NCI-H2081 treated with DMSO at 0.1 percent for 48 hours (cell line): Measurements from ENCODE around the gene SORL1.
"Not testable (repeated sequence)": the region's sequence is repeated elsewhere in the genome, so short reads cannot be mapped to it uniquely, and the experiment has no call there.

ENCODE experiments used
- DNase-seq: peaks from one replicate; lab custom pipeline; 2025; lab: John Stamatoyannopoulos, UW

SORL1 gene

DNA sequence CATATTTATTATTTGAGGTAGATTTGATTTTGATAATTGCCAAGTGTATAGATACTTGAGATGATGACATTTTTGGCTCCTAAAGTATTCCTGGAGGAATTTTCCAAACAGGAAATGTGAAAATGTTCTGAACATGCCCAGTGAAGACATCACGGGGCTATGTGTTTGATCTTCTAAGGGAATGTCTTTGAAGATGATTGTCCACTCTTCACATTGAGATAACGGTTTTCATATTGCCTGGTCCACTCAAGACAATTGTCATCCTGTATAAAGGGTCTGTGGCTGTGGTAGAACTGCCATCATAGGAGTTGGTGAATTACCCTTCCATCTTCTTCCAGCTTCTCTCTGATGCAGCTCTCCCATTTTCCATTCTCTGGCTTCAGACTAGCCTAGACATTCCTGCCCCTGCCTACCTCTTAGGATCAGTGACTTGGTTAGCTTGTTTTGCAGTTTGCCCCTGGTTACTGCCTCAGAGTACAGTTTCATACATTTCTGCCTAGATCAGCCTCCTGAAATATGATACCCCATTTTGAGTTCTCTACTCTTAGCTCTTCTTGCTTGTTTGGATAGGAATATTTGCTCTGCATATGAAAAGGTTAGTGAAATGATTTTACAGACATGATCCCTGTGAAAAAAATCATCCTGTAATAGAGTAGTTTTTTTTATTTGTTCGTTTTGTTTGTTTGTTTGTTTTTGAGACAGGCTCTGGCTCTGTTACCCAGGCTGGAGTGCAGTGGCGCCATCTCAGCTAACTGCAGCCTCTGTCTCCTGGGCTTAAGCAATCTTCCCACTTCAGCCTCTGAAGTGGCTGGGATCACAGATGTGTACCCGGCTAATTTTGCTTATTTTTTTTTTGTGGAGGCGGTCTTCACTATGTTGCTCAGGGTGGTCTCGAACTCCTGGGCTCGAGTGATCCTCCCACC, 112.0 kb downstream of the SORL1 start:
- DNase-seq: no peak

DNA sequence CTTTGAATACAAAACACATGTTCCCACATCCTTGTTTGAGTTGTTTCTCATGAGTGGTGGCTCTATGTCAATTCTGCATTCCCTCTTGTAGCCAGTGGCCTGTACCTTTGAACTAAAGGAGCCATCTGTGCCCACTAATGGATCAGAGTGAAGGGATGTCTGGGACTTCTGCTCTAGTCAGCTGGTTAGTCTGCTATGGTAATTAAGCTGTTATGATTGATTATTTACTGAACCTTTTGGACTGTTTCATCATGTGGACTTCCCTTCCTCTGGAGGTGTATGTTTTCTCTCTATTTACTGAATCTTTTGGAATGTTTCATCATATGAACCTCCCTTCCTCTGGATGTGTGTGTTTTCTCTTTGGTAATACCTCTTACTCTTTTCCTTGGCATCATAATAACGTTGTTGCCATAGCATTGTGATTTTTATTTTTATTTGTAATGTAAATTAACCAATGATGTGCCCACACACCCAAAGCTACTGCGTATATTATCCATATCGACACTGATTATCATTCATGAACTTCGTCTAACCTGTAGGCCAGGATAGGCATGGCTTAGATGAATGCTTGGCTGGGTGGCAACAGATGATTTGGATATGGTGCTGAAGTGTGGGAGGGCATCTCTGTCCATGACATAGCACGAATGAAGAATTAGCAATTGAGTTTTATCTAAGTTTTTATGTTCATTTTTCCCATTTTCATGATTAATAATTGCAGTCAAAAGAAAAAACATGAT, 113.0 kb downstream of the SORL1 start:
- DNase-seq: no peak

DNA sequence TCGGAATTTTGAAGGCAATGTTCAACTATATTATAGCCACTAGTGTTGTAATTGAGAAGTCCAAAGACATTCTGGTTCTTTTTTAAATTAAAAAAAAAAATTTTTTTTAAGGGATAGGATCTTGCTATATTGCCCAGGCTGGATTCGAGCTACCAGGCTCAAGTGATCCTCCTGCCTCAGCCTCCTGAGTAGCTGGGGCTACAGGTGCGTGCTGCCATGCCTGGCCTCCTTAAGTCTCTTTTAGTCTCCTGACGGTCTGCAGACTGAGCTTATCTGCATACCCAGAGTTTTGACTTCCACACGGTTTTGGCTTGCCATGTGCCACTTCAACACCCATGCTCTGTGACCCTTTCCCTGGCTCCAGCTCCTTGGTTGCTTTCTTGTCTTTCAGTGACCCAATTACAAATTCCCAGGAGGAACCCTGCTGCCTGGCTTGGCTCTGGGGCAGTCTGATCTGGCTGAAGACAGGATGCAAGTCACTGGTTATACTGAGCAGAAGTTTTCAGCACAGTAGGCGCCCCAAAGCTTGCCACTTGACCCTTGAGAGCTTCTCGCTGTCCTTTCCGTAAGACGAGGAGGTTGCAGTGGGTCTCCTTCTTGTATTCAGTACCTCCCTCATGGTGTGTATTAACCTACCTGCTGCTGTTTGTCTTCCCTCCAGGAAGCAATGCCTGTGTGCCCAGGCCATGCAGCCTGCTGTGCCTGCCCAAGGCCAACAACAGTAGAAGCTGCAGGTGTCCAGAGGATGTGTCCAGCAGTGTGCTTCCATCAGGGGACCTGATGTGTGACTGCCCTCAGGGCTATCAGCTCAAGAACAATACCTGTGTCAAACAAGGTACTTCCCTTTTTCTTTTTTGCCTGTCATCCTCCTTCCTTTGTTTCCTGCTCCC, 114.4 kb downstream of the SORL1 start:
- no peak for DNase-seq

DNA sequence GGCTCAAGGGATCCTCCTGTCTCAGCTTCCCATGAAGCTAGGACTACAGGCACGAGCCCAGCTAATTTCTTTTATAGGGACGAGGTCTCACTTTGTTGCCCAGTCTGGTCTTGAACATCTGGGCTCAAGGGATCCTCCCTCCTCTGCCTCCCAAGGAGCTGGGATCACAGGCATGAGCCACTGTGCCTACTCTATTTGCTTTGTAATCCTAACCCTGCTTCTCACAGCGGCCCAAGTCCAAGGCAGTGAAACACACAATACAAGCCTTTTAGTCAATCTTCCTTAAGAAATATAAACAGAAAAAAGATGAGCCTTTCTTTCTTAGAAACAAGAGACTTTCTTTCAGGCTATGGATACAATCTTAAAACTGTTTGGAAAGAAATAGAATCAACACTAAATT, 115.9 kb downstream of the SORL1 start:
- no peak for DNase-seq

DNA sequence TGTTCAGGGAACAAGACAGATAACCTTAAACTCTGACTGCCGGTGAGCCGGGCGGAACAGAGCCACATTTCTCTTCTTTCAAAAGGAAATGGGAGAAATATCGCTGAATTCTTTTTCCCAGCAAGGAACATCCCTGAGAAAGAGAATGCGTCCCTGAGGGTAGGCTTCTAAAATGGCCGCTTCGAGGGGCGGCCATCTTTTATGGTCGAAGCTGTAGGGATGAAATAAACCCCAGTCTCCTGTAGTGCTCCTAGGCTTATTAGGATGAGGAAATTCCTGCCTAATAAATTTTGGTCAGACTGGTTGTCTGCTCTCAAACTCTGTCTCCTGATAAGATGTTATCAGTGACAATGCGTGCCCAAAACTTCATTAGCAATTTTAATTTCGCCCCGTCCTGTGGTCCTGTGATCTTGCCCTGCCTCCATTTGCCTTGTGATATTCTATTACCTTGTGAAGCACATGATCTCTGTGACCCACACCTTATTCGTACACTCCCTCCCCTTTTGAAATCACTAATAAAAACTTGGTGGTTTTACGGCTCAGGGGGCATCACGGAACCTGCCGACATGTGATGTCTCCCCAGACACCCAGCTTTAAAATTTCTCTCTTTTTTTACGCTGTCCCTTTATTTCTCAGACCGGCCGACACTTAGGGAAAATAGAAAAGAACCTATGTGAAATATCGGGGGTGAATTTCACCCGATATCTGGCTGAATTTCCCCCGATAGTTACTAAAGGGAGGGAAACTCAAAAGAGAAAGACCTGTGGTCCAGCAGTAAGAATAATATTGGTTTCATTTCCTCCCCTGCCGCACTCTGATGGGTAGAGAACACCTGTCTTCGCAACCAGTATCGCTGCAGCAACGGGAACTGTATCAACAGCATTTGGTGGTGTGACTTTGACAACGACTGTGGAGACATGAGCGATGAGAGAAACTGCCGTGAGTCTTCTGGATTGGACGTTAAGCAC, 117.5 kb downstream of the SORL1 start:
- not testable (repeated sequence) for DNase-seq

DNA sequence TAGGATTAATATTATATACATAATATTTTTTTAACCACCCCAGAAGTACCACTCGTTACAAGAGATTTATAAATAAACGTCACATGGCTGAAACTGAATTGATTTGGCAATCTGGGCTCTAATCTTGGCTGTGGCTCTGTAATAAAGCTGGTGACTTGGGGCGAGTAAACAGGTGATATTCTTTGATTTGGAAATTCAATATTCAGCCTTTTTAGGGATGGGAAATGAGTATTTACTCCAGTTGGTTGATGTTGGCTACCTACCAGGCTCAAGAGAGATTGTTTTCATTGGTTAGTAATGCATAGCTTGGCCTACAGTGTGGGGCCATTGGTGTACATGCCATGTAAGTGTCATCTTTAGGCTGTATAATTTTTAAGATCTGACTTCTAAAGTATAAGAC, 118.3 kb downstream of the SORL1 start:
- no peak for DNase-seq

DNA sequence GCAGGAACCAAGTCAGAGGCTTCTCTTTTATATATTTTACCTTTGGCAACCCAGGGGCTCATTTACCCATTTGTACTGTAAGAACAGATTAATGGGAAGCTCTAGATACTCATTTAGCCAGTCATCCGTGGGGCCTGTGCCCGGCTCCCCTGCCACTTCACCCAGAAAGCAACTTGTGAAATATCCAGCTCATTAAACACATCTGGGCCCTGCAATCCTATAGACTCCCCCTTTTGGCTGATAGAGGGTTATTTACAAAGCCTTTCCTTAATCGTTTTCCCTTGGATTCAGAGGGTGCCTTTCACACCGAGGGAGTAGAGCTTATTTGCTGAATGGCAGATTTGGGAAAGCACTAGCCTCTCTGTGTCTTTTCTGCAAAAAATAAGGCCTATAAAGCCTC, 119.4 kb downstream of the SORL1 start:
- no peak for DNase-seq

DNA sequence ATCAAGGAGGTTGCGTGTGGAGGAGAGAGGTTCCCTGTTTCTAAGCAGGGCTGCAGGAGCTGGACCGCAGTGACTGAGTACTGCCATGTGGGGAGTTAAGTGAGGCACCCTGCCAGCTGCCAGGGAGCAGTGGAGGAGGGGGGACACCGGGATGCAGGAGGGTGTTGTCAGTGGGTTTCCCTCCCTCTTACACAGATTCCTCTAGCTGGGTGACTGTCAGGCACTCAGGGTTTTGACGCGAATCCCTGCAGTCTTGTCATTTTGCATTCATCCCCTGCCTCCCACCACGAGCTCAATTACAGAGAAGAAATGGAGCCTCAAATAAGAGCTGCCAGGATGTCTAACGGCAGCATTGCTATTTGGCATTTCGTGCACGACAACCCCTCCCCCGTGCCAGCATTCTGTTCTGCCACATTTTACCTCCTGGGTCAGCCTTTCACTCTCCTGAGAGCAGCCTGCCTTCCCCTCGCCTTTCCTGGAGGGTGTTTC, 120.5 kb downstream of the SORL1 start:
- no peak for DNase-seq

DNA sequence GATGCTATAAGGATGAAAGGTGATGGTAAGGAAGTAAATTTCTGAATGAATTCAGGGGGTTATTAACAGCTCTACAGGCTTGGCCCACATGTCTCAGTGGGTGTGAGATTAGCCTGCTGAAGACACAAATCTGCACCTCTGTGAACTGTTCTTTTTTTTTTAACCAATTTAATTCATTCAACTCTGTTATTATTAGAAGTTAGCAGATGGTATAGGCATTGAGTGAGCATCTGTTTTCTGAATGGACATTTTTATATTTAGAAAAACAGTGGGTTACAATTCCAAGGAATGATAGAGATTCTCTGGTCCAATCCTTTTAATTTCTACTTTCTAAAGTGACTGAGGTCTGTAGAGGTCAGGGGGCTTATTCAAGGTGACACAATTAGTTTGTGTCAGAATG, 122.7 kb downstream of the SORL1 start:
- no peak for DNase-seq

DNA sequence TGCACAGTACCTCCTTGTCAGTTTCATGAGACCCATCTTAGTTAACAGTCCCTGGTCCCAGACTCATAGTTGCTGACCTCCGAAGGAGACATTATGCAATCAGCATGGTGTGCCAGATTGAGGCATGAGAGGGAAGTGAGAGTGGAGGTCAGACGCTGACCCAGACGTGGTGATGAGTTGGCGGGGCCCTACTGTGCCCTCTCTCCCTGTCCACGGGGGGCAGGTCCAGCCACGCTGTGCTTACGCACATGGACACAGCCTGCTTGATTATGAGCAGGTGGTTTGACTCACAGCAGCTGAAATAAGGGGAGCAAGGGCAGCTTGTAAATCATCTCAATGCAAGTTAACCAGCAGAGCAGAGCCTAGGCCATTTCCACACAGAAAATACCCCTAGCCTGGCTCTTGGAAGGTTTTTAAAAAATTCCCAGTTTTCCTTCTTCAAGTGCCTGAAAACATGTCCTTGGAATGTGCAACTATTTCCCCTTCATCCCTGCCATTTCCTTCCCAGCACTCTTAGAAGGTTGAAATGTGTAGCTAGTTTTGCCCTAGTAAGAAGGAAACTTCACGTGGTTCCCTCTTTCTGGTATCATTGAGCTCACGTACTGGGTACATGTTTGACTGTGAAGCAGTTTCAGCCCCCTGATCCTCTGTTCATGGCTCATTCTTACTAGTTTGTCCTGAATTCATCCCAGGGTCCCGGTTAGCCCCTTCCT, 123.3 kb downstream of the SORL1 start:
- no peak for DNase-seq

DNA sequence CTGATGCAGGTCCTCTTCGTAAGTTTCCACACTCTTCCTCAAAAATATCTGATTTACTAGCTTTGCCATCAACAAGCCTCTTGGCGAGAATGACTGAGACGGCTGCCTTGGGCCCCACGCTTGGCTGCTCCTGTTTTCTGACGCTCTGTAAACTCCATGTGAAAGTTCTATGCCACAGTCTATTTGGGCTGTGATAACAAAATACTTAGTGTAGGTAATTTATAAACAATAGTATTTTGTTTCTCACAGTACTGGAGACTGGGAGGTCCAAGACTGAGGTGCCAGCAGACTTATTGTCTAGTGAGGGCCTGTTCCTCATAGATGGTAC, 123.8 kb downstream of the SORL1 start:
- no peak for DNase-seq

DNA sequence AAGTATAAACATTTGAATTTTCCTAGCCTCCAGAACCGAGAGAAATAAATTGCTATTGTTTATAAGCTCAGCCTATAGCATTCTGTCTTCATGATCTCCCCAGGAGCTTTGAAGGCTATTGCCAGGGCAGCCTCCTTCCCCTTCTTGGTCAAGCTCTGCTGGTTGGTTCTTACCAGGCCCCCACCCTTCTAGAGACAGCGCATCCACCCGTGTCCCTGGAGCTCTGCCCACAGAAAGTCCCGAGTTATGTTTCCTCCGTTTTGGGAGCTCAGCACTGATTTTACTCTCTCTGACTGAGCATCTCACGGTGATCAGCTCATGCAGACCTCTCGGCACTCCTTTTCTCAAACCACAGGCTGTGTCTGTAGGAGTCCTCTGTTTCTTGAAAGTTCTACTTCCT, 124.4 kb downstream of the SORL1 start:
- no peak for DNase-seq

DNA sequence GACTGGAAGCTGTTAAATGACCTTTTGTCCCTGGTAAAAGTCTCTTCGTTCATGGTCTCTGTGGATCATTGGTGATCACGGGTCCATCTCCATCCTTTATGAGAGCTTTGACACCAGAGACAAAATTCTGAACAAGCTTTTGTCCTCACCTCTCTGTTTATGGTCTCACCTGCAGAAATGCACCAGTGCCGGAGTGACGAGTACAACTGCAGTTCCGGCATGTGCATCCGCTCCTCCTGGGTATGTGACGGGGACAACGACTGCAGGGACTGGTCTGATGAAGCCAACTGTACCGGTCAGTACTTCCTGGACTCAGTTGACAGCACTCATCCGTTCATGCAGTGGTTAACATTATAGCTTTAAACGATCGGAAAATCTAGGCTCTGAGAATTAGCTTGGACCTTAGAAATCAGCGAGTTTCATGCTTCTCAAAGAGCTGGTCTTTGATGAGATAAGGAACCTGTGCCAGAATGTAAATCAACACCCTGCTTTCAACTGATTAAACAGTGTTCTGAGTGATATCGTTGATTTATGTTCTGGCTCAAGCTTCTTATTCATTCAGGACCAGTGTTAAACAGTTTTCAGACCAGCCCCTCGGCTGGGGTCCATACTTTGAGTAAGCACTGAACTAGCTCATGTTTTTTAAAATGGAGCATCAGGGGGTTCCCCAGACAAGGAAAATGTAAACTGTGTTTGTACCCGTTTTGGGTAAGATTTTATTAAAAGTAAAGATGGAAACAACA, 125.2 kb downstream of the SORL1 start:
- no peak for DNase-seq

DNA sequence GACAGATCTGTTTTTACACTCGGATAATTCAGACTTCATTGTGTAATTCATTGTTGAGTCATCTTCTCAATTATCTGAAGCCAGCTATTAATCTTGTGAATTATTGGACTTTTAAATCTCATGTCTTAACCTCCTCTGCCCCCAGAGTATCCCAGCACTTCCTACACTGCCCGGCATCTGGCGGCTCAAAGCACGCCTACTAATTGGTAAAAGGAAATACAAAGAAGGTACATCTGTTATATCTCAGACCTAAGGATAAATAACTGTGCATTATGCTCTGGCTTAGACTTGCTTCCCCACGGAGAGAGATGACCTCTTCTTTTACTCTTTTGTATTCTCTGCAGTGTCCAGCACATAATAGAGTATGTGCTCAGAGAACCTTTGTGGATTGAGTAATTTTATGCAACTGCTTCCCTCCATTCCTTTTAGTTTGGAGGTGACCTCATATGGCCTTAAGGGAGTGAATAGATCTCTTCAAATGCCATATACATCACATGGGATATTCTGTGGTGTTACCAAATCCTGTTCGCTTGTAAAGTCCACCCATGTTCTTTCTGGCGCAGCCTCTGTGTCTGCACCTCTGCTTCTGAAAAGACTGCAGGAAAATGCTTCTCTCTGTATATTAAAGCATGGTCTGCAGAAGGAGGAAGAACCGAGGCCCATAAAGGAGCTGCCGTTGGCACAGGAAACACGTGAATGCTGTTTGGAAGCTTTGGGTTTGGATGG, 126.3 kb downstream of the SORL1 start:
- no peak for DNase-seq

DNA sequence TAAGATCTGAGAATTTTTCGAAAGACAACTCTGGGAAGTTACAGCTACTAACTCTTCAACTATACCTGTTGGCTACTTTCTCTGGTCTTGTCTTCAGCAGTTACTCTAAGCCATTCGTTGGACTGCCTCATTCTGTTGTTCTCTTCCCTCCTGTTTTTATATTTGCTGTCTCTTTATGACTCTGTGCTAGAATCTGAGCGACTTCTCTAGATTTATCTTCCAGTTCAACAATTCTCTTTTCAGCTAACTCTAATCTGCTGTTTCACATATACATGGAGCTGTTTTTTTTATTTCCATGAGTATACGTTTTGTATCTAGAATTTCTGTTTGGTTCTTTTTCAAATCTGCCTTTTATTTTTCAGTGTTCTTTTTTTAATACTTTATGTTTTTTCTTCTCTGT, 128.0 kb downstream of the SORL1 start:
- DNase-seq: no peak

DNA sequence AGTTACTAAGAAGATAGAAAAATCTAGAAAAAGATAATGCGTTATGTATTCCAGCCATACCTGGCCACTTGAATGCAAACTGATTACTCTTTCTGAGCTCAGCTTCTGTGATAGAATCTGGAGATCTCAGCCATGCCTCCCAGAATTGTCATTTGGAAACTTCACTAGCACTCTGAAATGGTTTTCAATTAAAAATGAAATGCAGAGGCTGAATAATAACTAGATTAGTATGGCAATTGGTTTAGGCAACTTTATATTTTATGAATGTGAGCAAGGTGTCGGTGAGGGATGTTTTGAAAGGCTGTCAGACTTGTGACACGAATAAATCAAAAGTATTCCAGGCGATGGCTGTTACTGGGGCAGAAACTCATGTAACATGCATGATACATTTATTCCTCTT, 129.5 kb downstream of the SORL1 start:
- no peak for DNase-seq

DNA sequence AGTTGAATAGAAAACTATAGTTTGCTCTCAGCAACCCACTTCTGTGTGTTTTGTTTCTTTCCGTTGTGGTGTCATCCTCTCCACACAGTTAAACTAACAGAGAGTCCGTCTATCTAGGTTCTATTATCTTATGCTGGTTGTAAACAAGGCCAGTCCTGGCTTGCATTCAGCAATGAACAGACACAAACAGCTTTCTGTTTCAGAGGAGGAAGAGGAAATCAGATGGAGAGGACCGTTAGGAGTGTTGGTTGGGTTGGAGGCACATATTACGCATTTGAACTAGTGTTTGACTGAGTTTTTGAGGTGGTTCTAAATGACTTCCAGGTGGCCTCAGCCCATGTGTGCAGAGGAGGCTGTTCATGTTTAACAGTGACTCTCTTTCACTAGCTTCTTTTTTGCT, 130.2 kb downstream of the SORL1 start:
- no peak for DNase-seq

DNA sequence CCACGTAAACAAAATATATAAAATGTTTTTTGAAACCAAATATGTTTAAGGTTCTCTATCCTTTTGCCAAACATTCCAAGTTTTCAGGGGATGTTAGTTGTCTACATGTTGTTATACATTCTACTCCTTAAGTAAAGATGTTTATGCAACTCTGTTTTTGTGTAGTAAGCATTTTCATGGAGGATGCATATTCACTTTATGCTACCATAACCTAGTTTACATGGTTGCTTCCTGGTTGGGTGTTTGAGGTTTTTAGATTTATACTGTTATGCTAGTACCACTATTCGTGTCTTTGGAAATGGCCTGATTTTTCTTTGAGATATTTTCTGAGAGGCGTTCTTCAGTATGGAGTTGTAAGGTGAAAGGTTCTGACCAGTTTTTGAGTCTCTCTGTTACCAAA, 131.7 kb downstream of the SORL1 start:
- DNase-seq: no peak

DNA sequence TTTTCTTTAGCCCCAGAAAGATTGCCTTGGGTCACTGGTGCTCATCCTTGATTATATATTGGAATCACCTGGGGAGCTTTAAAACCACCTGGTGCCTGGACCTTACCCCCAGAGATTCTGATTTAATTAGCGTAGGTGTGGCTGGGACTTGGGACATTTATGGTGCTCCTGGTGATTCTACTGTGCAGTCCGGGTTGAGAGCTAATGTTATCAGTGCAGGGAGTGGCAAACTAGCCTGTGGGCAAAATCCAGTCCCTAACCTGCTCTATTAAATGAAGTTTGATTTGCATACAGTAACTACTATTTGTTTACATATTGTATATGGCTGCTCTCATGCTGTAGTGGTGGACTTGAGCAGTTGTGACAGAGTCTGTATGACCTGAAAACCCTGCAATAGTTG, 134.6 kb downstream of the SORL1 start:
- DNase-seq: no peak
